Naive thymus-derived CD4-positive, alpha-beta T cell (primary cell): ENCODE data around the gene SMURF1. TPM values are rescaled to one million over a fixed set of nuclear protein-coding genes. Genes with fewer than 3 reads are reported as not detected.

Source experiments
- ATAC-seq: fragments of 150-1000 bp; cut with Tn5 transposase; 2 replicates; pipeline ENCODE4 v1.10.0; 2021; ENCODE audit warnings: mild to moderate bottlenecking, moderate library complexity
- CTCF ChIA-PET: fragments of 350-600 bp; sonication (Branson Sonifier 250); formaldehyde crosslinking; loops from one replicate; lab custom pipeline; 2021; ENCODE audit warnings: antibody characterized with exemption; lab: Charles Lee
- POLR2A ChIA-PET: fragments of 350-600 bp; sonication (Branson Sonifier 250); formaldehyde crosslinking; loops from one replicate; lab custom pipeline; 2021; ENCODE audit warnings: antibody characterized with exemption, inconsistent platforms; lab: Charles Lee
- DNase-seq, 9 donors: peaks; one replicate each; pipeline versions ENCODE4 v3.0.0 to v3.0.0-alpha.2; 2020 to 2022; ENCODE audit warnings: mixed read lengths in 1 of 9
- H3K27ac ChIP-seq: one replicate; pipeline ENCODE4 v1.7.0; 2013; ENCODE audit warnings: mild to moderate bottlenecking, low read depth, low read length, moderate library complexity
- H3K27me3 ChIP-seq, 2 donors: one replicate each; pipeline ENCODE4 v1.7.0; 2013; ENCODE audit warnings: low read length in 2 of 2, mild to moderate bottlenecking in 2 of 2, moderate library complexity in 2 of 2; ENCODE audit not compliant: control insufficient read depth in 2 of 2, insufficient read depth in 2 of 2
- H3K36me3 ChIP-seq, 3 experiments: 1 replicate in 2 of 3; 2 replicates in 1 of 3; pipeline ENCODE4 v1.7.0; 2013; ENCODE audit warnings: low read length in 3 of 3, mild to moderate bottlenecking in 3 of 3, moderate library complexity in 1 of 3; ENCODE audit not compliant: insufficient read depth in 3 of 3, control insufficient read depth in 2 of 3
- H3K4me1 ChIP-seq, 2 donors: one replicate each; pipeline ENCODE4 v1.7.0; 2013; ENCODE audit warnings: low read length in 2 of 2, mild to moderate bottlenecking in 2 of 2, moderate library complexity in 1 of 2; ENCODE audit not compliant: control insufficient read depth in 2 of 2, insufficient read depth in 2 of 2
- H3K4me3 ChIP-seq: 2 replicates; pipeline ENCODE4 v1.7.0; 2013; ENCODE audit warnings: mild to moderate bottlenecking, low read length
- H3K9me3 ChIP-seq, 3 experiments: 1 replicate in 2 of 3; 2 replicates in 1 of 3; pipeline ENCODE4 v1.7.0; 2013; ENCODE audit warnings: low read length in 3 of 3; ENCODE audit not compliant: control insufficient read depth in 2 of 3
- H3K27ac Mint-ChIP-seq, 9 donors: one replicate each; pipeline ENCODE4 v1.8.0; 2020 to 2022; ENCODE audit warnings: mixed read lengths in 9 of 9, mild to moderate bottlenecking in 8 of 9, moderate library complexity in 5 of 9, inconsistent platforms in 2 of 9
- H3K27me3 Mint-ChIP-seq, 5 donors: one replicate each; pipeline ENCODE4 v1.8.0; 2021 to 2022; ENCODE audit warnings: mixed read lengths in 5 of 5, mild to moderate bottlenecking in 1 of 5
- H3K36me3 Mint-ChIP-seq, 5 donors: one replicate each; pipeline ENCODE4 v1.8.0; 2020 to 2022; ENCODE audit warnings: mixed read lengths in 5 of 5, mild to moderate bottlenecking in 3 of 5, inconsistent platforms in 1 of 5
- H3K4me1 Mint-ChIP-seq, 7 donors: one replicate each; pipeline ENCODE4 v1.8.0; 2020 to 2022; ENCODE audit warnings: mixed read lengths in 7 of 7, mild to moderate bottlenecking in 3 of 7, inconsistent platforms in 1 of 7
- H3K4me3 Mint-ChIP-seq, 10 donors: one replicate each; pipeline ENCODE4 v1.8.0; 2020 to 2022; ENCODE audit warnings: mild to moderate bottlenecking in 10 of 10, mixed read lengths in 10 of 10, moderate library complexity in 6 of 10, inconsistent platforms in 2 of 10
- H3K9me3 Mint-ChIP-seq, 11 donors: one replicate each; pipeline ENCODE4 v1.8.0; 2020 to 2022; ENCODE audit warnings: mixed read lengths in 11 of 11, mild to moderate bottlenecking in 4 of 11, inconsistent platforms in 1 of 11, moderate library complexity in 1 of 11
- intact Hi-C, 2 donors: fragments of 100-400 bp; cut with micrococcal nuclease; formaldehyde crosslinking; loops; one replicate each; pipeline ENCODE4 v1.15.1; 2023
- polyA plus RNA-seq, 2 donors: library from polyadenylated mRNA; unstranded; fragments of 300-500 nt; fragmentation: Illumina TruSeq; gene quantifications; one replicate each; pipeline ENCODE4 v1.2.3, GENCODE V29; 2021
- total RNA-seq, 6 experiments: library from RNA in 5 of 6; stranded (reverse) in 5 of 6; gene quantifications; 1 replicate in 5 of 6; 2 replicates in 1 of 6; pipeline ENCODE4 v1.2.3 and lab custom pipeline; 2021 to 2026

The SMURF1 gene
- total and polyA plus RNA-seq, 7 experiments from 2014 or later, result 1.3 to 26.4 (median 20.4) TPM

DNA sequence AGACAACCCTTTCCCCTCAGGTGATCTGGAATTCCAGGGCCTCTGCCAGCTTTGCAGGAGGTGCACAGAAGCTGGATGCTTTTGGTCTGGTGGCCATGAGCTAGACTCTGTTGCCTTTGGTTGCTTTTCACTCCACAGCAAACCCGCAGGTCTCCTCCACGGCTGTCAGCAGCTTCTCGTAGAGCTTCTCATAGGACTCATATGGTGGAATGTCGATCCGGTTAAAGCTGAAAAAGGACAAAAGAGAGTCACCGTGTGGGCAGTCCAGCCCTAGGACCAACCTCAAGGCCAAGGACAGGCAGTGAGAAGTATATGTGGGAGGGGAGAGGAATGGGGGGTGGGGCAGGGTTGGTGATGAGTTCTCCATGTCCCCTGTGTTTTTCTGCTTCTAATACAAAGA is 113.5 kb downstream of the SMURF1 start:
- H3K4me3 ChIP-seq, result no peak overlapping the region
- intact Hi-C loops, result no loop called here
- Mint-ChIP-seq H3K4me3 (no peak overlapping the region), H3K27ac (peak overlapping the region in 3 of 9 donors; percentile 41 to 74 (median 62)), H3K27me3 (no peaks in the 10 kb centered on the region), H3K4me1 (peaks cover 0 to 4% (median 0%) of the 10 kb centered on the region in 7 donors), H3K9me3 (no peaks in the 10 kb centered on the region), H3K36me3 (peaks cover 10 to 57% (median 12%) of the 10 kb centered on the region in 5 donors)
- H3K9me3 ChIP-seq, result no peaks in the 10 kb centered on the region
- H3K27me3 ChIP-seq, result no peaks in the 10 kb centered on the region
- peaks cover 0 to 80% (median 0%) of the 10 kb centered on the region in 3 experiments for H3K36me3 ChIP-seq
- H3K4me1 ChIP-seq, result no peaks in the 10 kb centered on the region
- DNase-seq (no peak), ATAC-seq (no peak)
- ChIA-PET POLR2A (no interaction called here), CTCF (interaction anchor here (2.2 kb wide), 1 partner anchor 10 kb away, joined by 8 read pairs; no protein-coding TSS in a partner anchor)
- H3K27ac ChIP-seq, result no peak overlapping the region

DNA sequence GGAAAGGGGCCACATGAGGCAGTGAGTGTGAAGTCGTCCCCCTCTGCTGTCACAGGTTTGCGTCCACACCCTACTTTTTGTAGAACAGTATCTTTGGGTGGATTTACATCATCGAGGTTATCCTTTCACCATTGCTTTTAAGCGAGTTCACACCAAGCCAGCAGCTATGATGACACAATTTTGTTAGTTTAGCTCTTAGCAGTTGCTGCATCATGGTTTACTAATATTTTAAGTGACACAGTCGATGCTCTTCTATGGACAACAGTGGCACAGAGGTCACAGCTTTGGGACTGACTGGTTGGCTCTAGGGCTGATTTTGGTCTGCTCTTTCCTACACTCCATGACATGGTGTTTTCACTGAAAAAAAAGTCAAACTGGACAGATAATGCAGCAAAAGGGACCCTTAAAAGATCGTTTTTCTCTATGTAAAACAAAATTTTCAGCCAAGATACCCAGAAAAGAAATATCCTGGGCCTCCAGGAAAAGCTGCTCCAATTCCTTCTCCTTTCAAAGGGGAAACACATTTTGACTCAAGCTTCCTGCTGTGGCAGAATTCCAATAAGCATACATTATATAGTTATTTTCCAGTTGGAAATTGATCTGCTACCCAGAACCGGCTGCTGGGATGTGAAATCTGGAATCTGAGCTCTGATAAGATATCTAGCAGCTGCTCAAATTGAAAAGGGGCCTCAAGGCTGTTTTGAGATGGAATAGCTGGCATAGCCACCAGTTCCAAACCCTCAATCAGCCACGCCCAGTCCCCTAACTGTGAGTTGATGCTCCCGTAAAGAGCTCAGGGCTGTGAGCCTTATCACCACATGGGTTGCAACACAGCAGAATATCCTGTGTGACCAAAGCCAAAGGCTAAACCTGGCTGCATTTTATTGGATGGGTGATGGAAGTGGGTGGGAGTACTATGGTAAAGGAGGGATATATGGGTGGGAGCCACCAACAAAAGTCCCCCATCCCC is 114.2 kb downstream of the SMURF1 start:
- Mint-ChIP-seq H3K4me3 (no peak overlapping the region), H3K27ac (peak overlapping the region in 5 of 9 donors; percentile 14 to 74 (median 54)), H3K4me1 (peaks cover 0 to 4% (median 0%) of the 10 kb centered on the region in 7 donors), H3K27me3 (no peaks in the 10 kb centered on the region), H3K36me3 (peaks cover 10 to 53% (median 12%) of the 10 kb centered on the region in 5 donors), H3K9me3 (no peaks in the 10 kb centered on the region)
- ATAC-seq (no peak), DNase-seq (no peak)
- Histone ChIP-seq H3K27me3 (no peaks in the 10 kb centered on the region), H3K4me3 (no peak overlapping the region), H3K36me3 (peaks cover 0 to 73% (median 0%) of the 10 kb centered on the region in 3 experiments), H3K9me3 (no peaks in the 10 kb centered on the region), H3K4me1 (no peaks in the 10 kb centered on the region), H3K27ac (no peak overlapping the region)
- intact Hi-C loops, result no loop called here
- ChIA-PET CTCF (interaction anchor here (2.2 kb wide), 1 partner anchor 10 kb away, joined by 8 read pairs; no protein-coding TSS in a partner anchor), POLR2A (no interaction called here)

DNA sequence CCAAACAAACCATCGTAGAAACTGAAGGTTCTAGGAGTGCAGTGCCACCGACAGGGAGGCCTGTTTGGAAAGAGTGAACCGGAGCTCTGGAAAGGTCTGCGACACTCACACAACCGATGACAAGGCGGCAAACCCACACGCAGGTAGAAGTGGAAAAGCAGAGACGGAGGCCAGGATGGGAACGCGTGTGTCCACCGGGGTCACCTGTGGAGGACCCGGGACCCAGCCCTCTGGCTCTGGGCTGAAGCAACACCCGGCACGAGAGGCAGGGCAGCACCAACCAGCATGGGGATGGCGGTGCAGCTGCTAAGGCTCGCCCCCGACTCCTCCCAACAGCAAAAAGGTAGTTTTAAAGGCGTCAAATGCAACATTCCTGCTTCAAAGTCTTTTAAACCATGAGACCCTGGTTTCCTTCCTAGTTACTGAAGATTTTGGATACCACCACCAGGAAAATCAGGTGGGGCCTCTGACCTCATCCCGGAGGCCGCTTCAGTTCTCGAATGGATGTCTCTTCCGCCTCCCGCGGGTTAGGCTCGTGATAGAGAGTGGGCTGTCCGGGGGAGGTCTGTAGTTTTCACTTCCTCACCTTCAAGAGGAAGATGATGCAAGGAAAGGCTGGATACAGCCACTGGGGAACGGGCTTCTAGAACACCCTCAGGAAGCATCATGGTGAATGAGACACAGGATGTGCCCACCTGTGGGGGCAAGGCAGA is 115.5 kb downstream of the SMURF1 start:
- ChIA-PET POLR2A (no interaction called here), CTCF (no interaction called here)
- DNase-seq (peak in 1 of 9 donors; percentile 17), ATAC-seq (no peak)
- no peaks in the 10 kb centered on the region for H3K9me3 Mint-ChIP-seq
- H3K27me3 Mint-ChIP-seq, result no peaks in the 10 kb centered on the region
- H3K27me3 ChIP-seq, result no peaks in the 10 kb centered on the region
- no peaks in the 10 kb centered on the region for H3K9me3 ChIP-seq
- H3K36me3 ChIP-seq, result peaks cover 0 to 60% (median 0%) of the 10 kb centered on the region in 3 experiments
- no peak overlapping the region for H3K27ac ChIP-seq
- intact Hi-C loops, result no loop called here
- H3K4me3 Mint-ChIP-seq, result no peak overlapping the region
- peak overlapping the region in 4 of 9 donors; percentile 2 to 54 (median 39) for H3K27ac Mint-ChIP-seq
- no peak overlapping the region for H3K4me3 ChIP-seq
- no peaks in the 10 kb centered on the region for H3K4me1 ChIP-seq
- peaks cover 0 to 4% (median under 1%) of the 10 kb centered on the region in 7 donors for H3K4me1 Mint-ChIP-seq
- peaks cover 10 to 48% (median 12%) of the 10 kb centered on the region in 5 donors for H3K36me3 Mint-ChIP-seq

DNA sequence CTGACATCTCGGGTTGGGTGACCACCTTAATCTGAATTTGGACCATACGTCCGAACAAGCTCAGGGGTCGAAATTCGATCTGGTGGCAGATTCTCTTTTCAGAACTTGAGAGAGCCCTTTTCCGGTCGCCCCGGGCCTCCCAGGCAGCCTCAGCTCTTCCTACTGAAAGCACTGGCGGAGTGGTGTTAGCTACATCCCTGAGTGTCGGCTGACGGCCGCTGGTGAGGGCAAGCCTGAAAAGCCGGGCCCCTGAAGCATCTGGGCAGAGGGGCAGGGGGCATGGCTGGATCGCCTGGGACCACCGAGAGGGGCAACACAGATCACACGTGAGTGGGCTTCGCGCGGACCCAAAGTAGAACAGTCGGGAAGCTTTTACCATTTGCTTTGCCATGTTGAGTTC is 116.1 kb downstream of the SMURF1 start:
- no peak overlapping the region for H3K27ac Mint-ChIP-seq

DNA sequence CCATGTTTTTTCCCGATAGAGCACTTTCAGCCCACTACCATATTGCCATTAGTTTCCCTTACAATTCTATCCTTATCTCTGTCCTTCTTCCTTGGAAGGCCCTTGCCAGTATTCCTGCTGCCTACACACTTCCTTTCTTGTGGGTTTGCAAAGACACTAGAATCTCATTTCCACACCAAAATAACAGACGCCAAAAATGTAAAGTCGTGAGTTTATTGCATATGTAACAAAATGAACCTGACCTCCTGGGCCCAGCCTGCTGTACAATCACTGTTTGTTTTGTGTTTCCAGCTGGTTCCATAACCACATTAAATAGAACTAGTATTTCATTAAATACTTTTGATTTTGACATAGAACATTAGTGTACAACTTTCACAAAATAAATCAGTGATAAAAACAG is 116.7 kb downstream of the SMURF1 start:
- Mint-ChIP-seq H3K4me1 (peaks cover 0 to 8% (median 4%) of the 10 kb centered on the region in 7 donors), H3K36me3 (peaks cover 10 to 53% (median 12%) of the 10 kb centered on the region in 5 donors), H3K4me3 (no peak overlapping the region), H3K9me3 (no peaks in the 10 kb centered on the region), H3K27ac (peak overlapping the region in 5 of 9 donors; percentile 34 to 69 (median 41)), H3K27me3 (no peaks in the 10 kb centered on the region)
- Histone ChIP-seq H3K4me3 (no peak overlapping the region), H3K9me3 (no peaks in the 10 kb centered on the region), H3K27ac (no peak overlapping the region), H3K36me3 (peaks cover 0 to 49% (median 0%) of the 10 kb centered on the region in 3 experiments), H3K27me3 (no peaks in the 10 kb centered on the region), H3K4me1 (no peaks in the 10 kb centered on the region)
- intact Hi-C loops, result no loop called here
- POLR2A ChIA-PET, result no interaction called here
- no peak for ATAC-seq
- CTCF ChIA-PET, result no interaction called here
- no peak for DNase-seq

More for the DNA sequence above, 116.1 kb downstream of the SMURF1 start:
- Mint-ChIP-seq H3K27me3 (no peaks in the 10 kb centered on the region), H3K9me3 (no peaks in the 10 kb centered on the region), H3K4me1 (peaks cover 0 to 8% (median 4%) of the 10 kb centered on the region in 7 donors), H3K4me3 (no peak overlapping the region), H3K36me3 (peaks cover 10 to 53% (median 12%) of the 10 kb centered on the region in 5 donors)
- ChIA-PET POLR2A (no interaction called here), CTCF (no interaction called here)
- peak in 1 of 9 donors; percentile 11 for DNase-seq
- Histone ChIP-seq H3K27me3 (no peaks in the 10 kb centered on the region), H3K36me3 (peaks cover 0 to 54% (median 0%) of the 10 kb centered on the region in 3 experiments), H3K4me1 (no peaks in the 10 kb centered on the region), H3K9me3 (no peaks in the 10 kb centered on the region), H3K27ac (no peak overlapping the region), H3K4me3 (no peak overlapping the region)
- intact Hi-C loops, result no loop called here
- no peak for ATAC-seq

DNA sequence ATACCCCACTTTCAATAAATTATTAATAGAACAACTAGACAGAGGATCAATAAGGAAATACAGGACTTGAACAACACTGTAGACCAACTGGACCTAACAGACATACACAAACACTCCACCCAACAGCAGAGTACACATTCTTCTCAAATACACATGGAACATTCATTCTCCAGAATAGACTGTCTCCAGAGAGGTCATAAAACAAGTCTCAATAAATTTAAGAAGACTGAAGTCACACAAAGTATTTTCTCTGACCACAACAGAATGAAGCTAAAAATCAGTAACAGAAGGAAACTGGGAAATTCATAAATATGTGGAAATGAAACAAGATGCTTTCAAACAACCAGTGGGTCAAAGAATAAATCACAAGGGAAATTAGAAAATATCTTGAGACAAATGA is 119.8 kb downstream of the SMURF1 start:
- peak overlapping the region in 4 of 9 donors; percentile 25 to 72 (median 38) for H3K27ac Mint-ChIP-seq
- no peaks in the 10 kb centered on the region for H3K9me3 Mint-ChIP-seq
- peaks cover 7 to 49% (median 23%) of the 10 kb centered on the region in 5 donors for H3K36me3 Mint-ChIP-seq
- no peaks in the 10 kb centered on the region for H3K27me3 ChIP-seq
- no peak for DNase-seq
- H3K27ac ChIP-seq, result no peak overlapping the region
- no peaks in the 10 kb centered on the region for H3K4me1 ChIP-seq
- no peak overlapping the region for H3K4me3 ChIP-seq
- no peak overlapping the region for H3K4me3 Mint-ChIP-seq
- no peaks in the 10 kb centered on the region for H3K9me3 ChIP-seq
- intact Hi-C loops, result no loop called here
- H3K27me3 Mint-ChIP-seq, result no peaks in the 10 kb centered on the region
- peaks cover 0 to 35% (median 11%) of the 10 kb centered on the region in 3 experiments for H3K36me3 ChIP-seq
- ChIA-PET POLR2A (no interaction called here), CTCF (no interaction called here)
- ATAC-seq, result no peak
- H3K4me1 Mint-ChIP-seq, result peaks cover 0 to 14% (median 9%) of the 10 kb centered on the region in 7 donors
